Measurements from ENCODE around the gene CYB561.
A peak's percentile ranks its signal among the peaks of the same experiment; 100 is the strongest.

CYB561 gene

GRCh38 chr17:63438092-63439051 lies 7.7 kb downstream of the CYB561 start:
- FAIRE-seq (no peak), DNase-seq (ENCODE audit: insufficient read length, low spot score) (no peak)
- no peak for TF ChIP-seq CTCF (IDR thresholded peaks at IDR 0.05; ENCODE audit: insufficient read depth, missing control alignments)

GRCh38 chr17:63437287-63438091 lies 8.6 kb downstream of the CYB561 start:
- DNase-seq (ENCODE audit: insufficient read length, low spot score) (no peak), FAIRE-seq (no peak)
- TF ChIP-seq CTCF (IDR thresholded peaks at IDR 0.05; ENCODE audit: insufficient read depth, missing control alignments), result no peak

- no peak for DNase-seq (ENCODE audit: insufficient read length, low spot score)
- FAIRE-seq, result no peak
- TF ChIP-seq CTCF (IDR thresholded peaks at IDR 0.05; ENCODE audit: insufficient read depth, missing control alignments), result peak; percentile 20
Observed at GRCh38 chr17:63436523-63437110, 9.5 kb downstream of the CYB561 start.

GRCh38 chr17:63435681-63436522 lies 10.2 kb downstream of the CYB561 start:
- DNase-seq (ENCODE audit: insufficient read length, low spot score), result no peak
- no peak for FAIRE-seq
- TF ChIP-seq CTCF (IDR thresholded peaks at IDR 0.05; ENCODE audit: insufficient read depth, missing control alignments), result no peak

- no peak for DNase-seq (ENCODE audit: insufficient read length, low spot score)
- TF ChIP-seq CTCF (IDR thresholded peaks at IDR 0.05; ENCODE audit: insufficient read depth, missing control alignments), result no peak
- FAIRE-seq, result no peak
Observed at GRCh38 chr17:63434951-63435571, 11.0 kb downstream of the CYB561 start.
